Right atrium auricular region (tissue), 2 donors: ENCODE data around the gene FERMT3. TPM values are rescaled to one million over a fixed set of nuclear protein-coding genes. Genes with fewer than 3 reads are reported as not detected.

Experiments
- DNase-seq: peaks from one replicate; pipeline ENCODE4 v3.0.0-alpha.2; 2019; ENCODE audit warnings: low spot score
- H3K27ac ChIP-seq, 2 donors: fragments of 200-600 bp; sonication (generic); 1 replicate in 1 of 2; 2 replicates in 1 of 2; pipeline ENCODE4 v1.5.1; 2016 to 2019
- H3K27me3 ChIP-seq, 2 donors: fragments of 200-600 bp; sonication (generic); one replicate each; pipeline versions ENCODE4 v1.5.1 to v1.6.0; 2017 to 2019
- H3K36me3 ChIP-seq: fragments of 200-600 bp; sonication (generic); one replicate; pipeline ENCODE4 v1.5.1; 2016
- H3K4me1 ChIP-seq, 2 donors: fragments of 200-600 bp; sonication (generic); one replicate each; pipeline versions ENCODE4 v1.5.1 to v1.6.0; 2017 to 2019
- H3K4me3 ChIP-seq, 2 donors: fragments of 200-600 bp; sonication (generic); 1 replicate in 1 of 2; 2 replicates in 1 of 2; pipeline ENCODE4 v1.5.1; 2017 to 2019; ENCODE audit warnings: mild to moderate bottlenecking in 1 of 2, moderate library complexity in 1 of 2
- H3K9me3 ChIP-seq, 2 donors: fragments of 200-600 bp; sonication (generic); one replicate each; pipeline ENCODE4 v1.5.1; 2019
- CTCF ChIP-seq, 2 donors: fragments of 200-600 bp; sonication (generic); IDR thresholded peaks; one replicate each; pipeline ENCODE4 v1.5.1; 2019; ENCODE audit warnings: antibody characterized with exemption in 2 of 2
- total RNA-seq, 2 donors: library from RNA; depleted of rRNA; stranded (reverse); fragments of >200 nt; gene quantifications; one replicate each; pipeline ENCODE4 v1.1.0, GENCODE V29; 2016

FERMT3 gene
- total RNA-seq, 2 donors from 2014 or later = 6.3 to 19.4 TPM

- TF ChIP-seq CTCF (IDR thresholded peaks at IDR 0.05) = no peak
- H3K27ac ChIP-seq = no peak overlapping the region
- no peaks in the 10 kb centered on the region for H3K9me3 ChIP-seq
- H3K4me3 ChIP-seq = no peak overlapping the region
- peaks cover 16% of the 10 kb centered on the region for H3K36me3 ChIP-seq
- peaks cover 0 to 26% of the 10 kb centered on the region in 2 donors for H3K4me1 ChIP-seq
- no peak for DNase-seq
- no peaks in the 10 kb centered on the region for H3K27me3 ChIP-seq
These were observed 3.9 kb downstream of the FERMT3 start for GRCh38 chr11:64210301-64211020.

- no peak for DNase-seq
- H3K27me3 ChIP-seq = no peaks in the 10 kb centered on the region
- no peak overlapping the region for H3K27ac ChIP-seq
- peaks cover 14% of the 10 kb centered on the region for H3K36me3 ChIP-seq
- no peaks in the 10 kb centered on the region for H3K9me3 ChIP-seq
- peaks cover 0 to 22% of the 10 kb centered on the region in 2 donors for H3K4me1 ChIP-seq
- no peak overlapping the region for H3K4me3 ChIP-seq
- TF ChIP-seq CTCF (IDR thresholded peaks at IDR 0.05) = no peak
These were observed 4.8 kb downstream of the FERMT3 start for GRCh38 chr11:64211181-64211872.

GRCh38 chr11:64216879-64217278 is 10.4 kb downstream of the FERMT3 start:
- H3K4me3 ChIP-seq = no peak overlapping the region
- H3K36me3 ChIP-seq = peaks cover 16% of the 10 kb centered on the region
- no peaks in the 10 kb centered on the region for H3K27me3 ChIP-seq
- TF ChIP-seq CTCF (IDR thresholded peaks at IDR 0.05) = no peak
- DNase-seq = no peak
- no peaks in the 10 kb centered on the region for H3K4me1 ChIP-seq
- no peaks in the 10 kb centered on the region for H3K9me3 ChIP-seq
- H3K27ac ChIP-seq = no peak overlapping the region

GRCh38 chr11:64218628-64219353 is 12.3 kb downstream of the FERMT3 start:
- DNase-seq = no peak
- no peak overlapping the region for H3K4me3 ChIP-seq
- H3K27ac ChIP-seq = no peak overlapping the region
- no peaks in the 10 kb centered on the region for H3K27me3 ChIP-seq
- no peaks in the 10 kb centered on the region for H3K4me1 ChIP-seq
- no peaks in the 10 kb centered on the region for H3K9me3 ChIP-seq
- H3K36me3 ChIP-seq = peaks cover 13% of the 10 kb centered on the region
- no peak for TF ChIP-seq CTCF (IDR thresholded peaks at IDR 0.05)

- Histone ChIP-seq H3K4me3 (no peak overlapping the region), H3K4me1 (no peaks in the 10 kb centered on the region), H3K36me3 (peaks cover 17% of the 10 kb centered on the region), H3K27me3 (no peaks in the 10 kb centered on the region), H3K9me3 (no peaks in the 10 kb centered on the region), H3K27ac (no peak overlapping the region)
- TF ChIP-seq CTCF (IDR thresholded peaks at IDR 0.05) = no peak
- DNase-seq = no peak
These were observed 12.8 kb downstream of the FERMT3 start for GRCh38 chr11:64219354-64219684.
